Hepatocyte (in vitro differentiated cells): Measurements from ENCODE around the gene MPHOSPH10. TPM values are rescaled to one million over a fixed set of nuclear protein-coding genes. Genes with fewer than 3 reads are reported as not detected.
A peak's percentile ranks its signal among the peaks of the same experiment; 100 is the strongest.

ENCODE experiments used
- DNase-seq: peaks from one replicate; pipeline ENCODE4 v3.0.0-alpha.2; 2016; ENCODE audit warnings: low spot score
- H2AFZ ChIP-seq: fragments of 200-600 bp; sonication (generic); 2 replicates; pipeline ENCODE4 v1.6.0; 2016; ENCODE audit warnings: antibody characterized with exemption, mild to moderate bottlenecking
- H3K27ac ChIP-seq: fragments of 200-600 bp; sonication (generic); 2 replicates; pipeline ENCODE4 v1.5.1; 2016; ENCODE audit warnings: mild to moderate bottlenecking
- H3K27me3 ChIP-seq: fragments of 200-600 bp; sonication (generic); 2 replicates; pipeline ENCODE4 v1.6.1; 2016
- H3K36me3 ChIP-seq: fragments of 200-600 bp; sonication (generic); replicated peaks from 2 replicates; pipeline ENCODE4 v1.5.1; 2016; ENCODE audit warnings: low read depth; ENCODE audit not compliant: insufficient read depth
- H3K4me1 ChIP-seq: fragments of 200-600 bp; sonication (generic); 2 replicates; pipeline ENCODE4 v1.5.1; 2016; ENCODE audit warnings: mild to moderate bottlenecking, moderate library complexity; ENCODE audit not compliant: insufficient read depth
- H3K4me2 ChIP-seq: fragments of 200-600 bp; sonication (generic); 2 replicates; pipeline ENCODE4 v1.6.0; 2016
- H3K4me3 ChIP-seq: fragments of 200-600 bp; sonication (generic); 2 replicates; pipeline ENCODE4 v1.5.1; 2016; ENCODE audit warnings: mild to moderate bottlenecking
- H3K79me2 ChIP-seq: fragments of 200-600 bp; sonication (generic); 2 replicates; pipeline ENCODE4 v1.6.0; 2017; ENCODE audit warnings: mild to moderate bottlenecking
- H3K9me2 ChIP-seq: fragments of 200-600 bp; sonication (generic); replicated peaks from 2 replicates; pipeline ENCODE4 v1.6.0; 2017; ENCODE audit warnings: mild to moderate bottlenecking; ENCODE audit not compliant: insufficient read depth
- H3K9me3 ChIP-seq: fragments of 200-600 bp; sonication (generic); 2 replicates; pipeline ENCODE4 v1.5.1; 2016; ENCODE audit warnings: low read depth, mild to moderate bottlenecking
- H4K20me1 ChIP-seq: fragments of 200-600 bp; sonication (generic); 2 replicates; pipeline ENCODE4 v1.6.0; 2016; ENCODE audit warnings: mild to moderate bottlenecking; ENCODE audit not compliant: insufficient read depth, poor library complexity, severe bottlenecking
- CTCF ChIP-seq: fragments of 200-600 bp; sonication (generic); IDR thresholded peaks from 2 replicates; pipeline ENCODE4 v1.5.1; 2016; ENCODE audit warnings: antibody characterized with exemption, mild to moderate bottlenecking; ENCODE audit not compliant: poor library complexity
- EZH2 ChIP-seq: fragments of 200-600 bp; sonication (generic); IDR thresholded peaks from 2 replicates; pipeline ENCODE4 v1.6.1; 2016; ENCODE audit warnings: antibody characterized with exemption, mild to moderate bottlenecking, borderline replicate concordance
- EZH2phosphoT487 ChIP-seq: fragments of 200-600 bp; sonication (generic); IDR thresholded peaks from one replicate; pipeline ENCODE4 v1.6.1; 2018; ENCODE audit warnings: antibody characterized with exemption, mild to moderate bottlenecking, low read depth, moderate library complexity; ENCODE audit not compliant: unreplicated experiment, severe bottlenecking
- WGBS: methylation state at CpG from one replicate; pipeline ENCODE4 v1.1.6; 2016; ENCODE audit warnings: low lambda C conversion rate; ENCODE audit errors: missing lambda C conversion rate; 5-methylcytosine and 5-hydroxymethylcytosine counted together
- polyA plus RNA-seq: library from polyadenylated mRNA; unstranded; fragments of >200 nt; fragmentation: Nextera tagmentation; extraction: Ambion mirVana; gene quantifications from 2 replicates; pipeline ENCODE4 v1.2.1, GENCODE V29; 2016
- small RNA-seq: library from RNA; depleted of rRNA; stranded (forward); fragments of <200 nt; gene quantifications from one replicate; pipeline ENCODE3, GENCODE V24; 2014
- total RNA-seq: library from RNA; depleted of rRNA; stranded (reverse); fragments of >200 nt; gene quantifications from 2 replicates; pipeline ENCODE4 v1.2.3, GENCODE V29; 2014

MPHOSPH10 gene
- total and polyA plus RNA-seq, 2 experiments from 2014 or later: 17.0 to 18.8 TPM

GRCh38 chr2:71187589-71187988 is 57.2 kb downstream of the MPHOSPH10 start:
- Histone ChIP-seq H3K79me2 (no peaks in the 10 kb centered on the region), H3K27ac (no peak overlapping the region), H3K36me3 (no peaks in the 10 kb centered on the region), H3K27me3 (no peaks in the 10 kb centered on the region), H3K4me2 (no peak overlapping the region), H3K9me2 (no peaks in the 10 kb centered on the region), H4K20me1 (no peaks in the 10 kb centered on the region), H3K4me3 (no peak overlapping the region), H2AFZ (no peak overlapping the region), H3K4me1 (no peaks in the 10 kb centered on the region), H3K9me3 (no peaks in the 10 kb centered on the region)
- DNase-seq: no peak
- TF ChIP-seq CTCF (no peak), EZH2phosphoT487 (no peak), EZH2 (no peak)
- WGBS: 75% methylated on average over 2 of the region's 2 CpGs

- no peaks in the 10 kb centered on the region for H3K4me1 ChIP-seq
- no peak overlapping the region for H3K4me2 ChIP-seq
- no peaks in the 10 kb centered on the region for H3K27me3 ChIP-seq
- no peaks in the 10 kb centered on the region for H4K20me1 ChIP-seq
- H2AFZ ChIP-seq: no peak overlapping the region
- H3K4me3 ChIP-seq: no peak overlapping the region
- DNase-seq: no peak
- no peak overlapping the region for H3K27ac ChIP-seq
- no peaks in the 10 kb centered on the region for H3K9me3 ChIP-seq
- H3K9me2 ChIP-seq: no peaks in the 10 kb centered on the region
- WGBS: 67% methylated on average over 3 of the region's 3 CpGs
- no peaks in the 10 kb centered on the region for H3K36me3 ChIP-seq
- H3K79me2 ChIP-seq: no peaks in the 10 kb centered on the region
- no peak for TF ChIP-seq EZH2phosphoT487
- TF ChIP-seq CTCF: peak; percentile 26
Observed at GRCh38 chr2:71190656-71191569, 60.5 kb downstream of the MPHOSPH10 start.

- no peak overlapping the region for H2AFZ ChIP-seq
- TF ChIP-seq EZH2: no peak
- no peak for TF ChIP-seq EZH2phosphoT487
- no peak for TF ChIP-seq CTCF
- H3K9me2 ChIP-seq: no peaks in the 10 kb centered on the region
- H3K4me2 ChIP-seq: no peak overlapping the region
- no peaks in the 10 kb centered on the region for H3K4me1 ChIP-seq
- H3K27ac ChIP-seq: no peak overlapping the region
- no peaks in the 10 kb centered on the region for H3K36me3 ChIP-seq
- no peaks in the 10 kb centered on the region for H3K79me2 ChIP-seq
- no peaks in the 10 kb centered on the region for H4K20me1 ChIP-seq
- H3K9me3 ChIP-seq: no peaks in the 10 kb centered on the region
- 93% methylated on average over 3 of the region's 3 CpGs for WGBS
- DNase-seq: no peak
- H3K4me3 ChIP-seq: no peak overlapping the region
- H3K27me3 ChIP-seq: no peaks in the 10 kb centered on the region
Observed at GRCh38 chr2:71191570-71191943, 61.1 kb downstream of the MPHOSPH10 start.

Small RNA genes within 50 kb of the gene (small RNA-seq; reads per million reads assigned to genes)
- not detected for gene AC007881.1

Other genes starting within 250 kb of the MPHOSPH10 start
- 0.20 and 0.52 TPM in 2 replicates for gene VAX2, start 230.1 kb upstream of the MPHOSPH10 start, total RNA-seq
- gene VAX2, start 230.1 kb upstream of the MPHOSPH10 start, polyA plus RNA-seq: 0.23 and 1.2 TPM in 2 replicates
- 0.84 and 1.7 TPM in 2 replicates for gene ATP6V1B1, start 194.7 kb upstream of the MPHOSPH10 start, total RNA-seq
- 2.9 and 4.0 TPM in 2 replicates for gene ATP6V1B1, start 194.7 kb upstream of the MPHOSPH10 start, polyA plus RNA-seq
- 0.48 and 0.97 TPM in 2 replicates for gene ANKRD53, start 152.0 kb upstream of the MPHOSPH10 start, total RNA-seq
- 3.4 and 4.7 TPM in 2 replicates for gene ANKRD53, start 152.0 kb upstream of the MPHOSPH10 start, polyA plus RNA-seq
- gene TEX261, start 135.8 kb upstream of the MPHOSPH10 start, total RNA-seq: 62.6 and 81.0 TPM in 2 replicates
- 39.5 and 41.5 TPM in 2 replicates for gene TEX261, start 135.8 kb upstream of the MPHOSPH10 start, polyA plus RNA-seq
- 76.1 and 103 TPM in 2 replicates for gene NAGK, start 62.0 kb upstream of the MPHOSPH10 start, total RNA-seq
- 123 and 127 TPM in 2 replicates for gene NAGK, start 62.0 kb upstream of the MPHOSPH10 start, polyA plus RNA-seq
- gene MCEE, start 405 bp upstream of the MPHOSPH10 start, total RNA-seq: 17.5 and 22.3 TPM in 2 replicates
- 29.3 and 32.0 TPM in 2 replicates for gene MCEE, start 405 bp upstream of the MPHOSPH10 start, polyA plus RNA-seq
- 4.4 and 4.8 TPM in 2 replicates for gene PAIP2B, start 96.5 kb downstream of the MPHOSPH10 start, total RNA-seq
- 1.8 and 2.6 TPM in 2 replicates for gene PAIP2B, start 96.5 kb downstream of the MPHOSPH10 start, polyA plus RNA-seq
- gene ZNF638, start 201.1 kb downstream of the MPHOSPH10 start, total RNA-seq: 141 and 170 TPM in 2 replicates
- 41.2 and 52.7 TPM in 2 replicates for gene ZNF638, start 201.1 kb downstream of the MPHOSPH10 start, polyA plus RNA-seq